Hindlimb muscle (tissue), 1 donor: ENCODE data around the gene GTF3C5. TPM values are rescaled to one million over a fixed set of nuclear protein-coding genes. Genes with fewer than 3 reads are reported as not detected.

ENCODE experiments used
- polyA plus RNA-seq: library from polyadenylated mRNA; unstranded; fragments of 120-200 nt; gene quantifications from one replicate; pipeline ENCODE4 v1.2.1, GENCODE V29; 2013; ENCODE audit not compliant: insufficient read length

GTF3C5 gene
- polyA plus RNA-seq, 1 donor = 58.8 TPM

Other genes starting within 250 kb of the GTF3C5 start
- 0.48 TPM for gene AK8, start 152.7 kb upstream of the GTF3C5 start, polyA plus RNA-seq
- 3.3 TPM for gene SPACA9, start 152.1 kb upstream of the GTF3C5 start, polyA plus RNA-seq
- 36.1 TPM for gene TSC1, start 86.4 kb upstream of the GTF3C5 start, polyA plus RNA-seq
- gene GFI1B, start 52.3 kb upstream of the GTF3C5 start, polyA plus RNA-seq = 0.56 TPM
- 2.6 TPM for gene CEL, start 31.0 kb downstream of the GTF3C5 start, polyA plus RNA-seq
- gene RALGDS, start 90.2 kb downstream of the GTF3C5 start, polyA plus RNA-seq = 56.8 TPM
- gene GBGT1, start 132.9 kb downstream of the GTF3C5 start, polyA plus RNA-seq = 5.4 TPM
- gene OBP2B, start 178.3 kb downstream of the GTF3C5 start, polyA plus RNA-seq = not detected
- 4.5 TPM for gene ABO, start 244.2 kb downstream of the GTF3C5 start, polyA plus RNA-seq